ENCODE data around the gene UPK3A.

- TF ChIP-seq CTCF (IDR thresholded peaks at IDR 0.05; ENCODE audit: insufficient read depth, low read length) (no peak), POLR2AphosphoS5 (IDR thresholded peaks at IDR 0.05; ENCODE audit: low read depth) (no peak), REST (IDR thresholded peaks at IDR 0.05; ENCODE audit: insufficient replicate concordance, low read depth) (no peak)
Observed at GRCh38 chr22:45314054-45314721, 29.4 kb downstream of the UPK3A start.
